Limb (tissue), 2 donors: Measurements from ENCODE around the gene GATAD2B.
A peak's percentile ranks its signal among the peaks of the same experiment; 100 is the strongest.
"Not testable (repeated sequence)": the region's sequence is repeated elsewhere in the genome, so short reads cannot be mapped to it uniquely, and the experiment has no call there.

Experiments used
- DNase-seq, 2 donors: peaks; one replicate each; pipeline ENCODE4 v3.0.0-alpha.2; 2016; ENCODE audit errors: extremely low spot score in 2 of 2

GATAD2B gene

GRCh38 chr1:153888533-153888932 lies 34.2 kb downstream of the GATAD2B start:
- no peak for DNase-seq

- no peak for DNase-seq
Measured at GRCh38 chr1:153886127-153886526, 36.6 kb downstream of the GATAD2B start.

GRCh38 chr1:153883223-153883622 lies 39.5 kb downstream of the GATAD2B start:
- DNase-seq, result no peak

GRCh38 chr1:153882296-153882912 lies 40.4 kb downstream of the GATAD2B start:
- no peak for DNase-seq

- peak; percentile 58 to 70 for DNase-seq
Measured at GRCh38 chr1:153881751-153882150, 41.0 kb downstream of the GATAD2B start.

GRCh38 chr1:153880962-153881361 lies 41.8 kb downstream of the GATAD2B start:
- DNase-seq, result peak; percentile 94 to 97

- no peak for DNase-seq
Measured at GRCh38 chr1:153880024-153880423, 42.7 kb downstream of the GATAD2B start.

GRCh38 chr1:153877112-153877511 lies 45.7 kb downstream of the GATAD2B start:
- no peak for DNase-seq

- DNase-seq, result no peak
Measured at GRCh38 chr1:153872934-153873333, 49.8 kb downstream of the GATAD2B start.

GRCh38 chr1:153872331-153872730 lies 50.4 kb downstream of the GATAD2B start:
- DNase-seq, result no peak

- DNase-seq, result no peak
Measured at GRCh38 chr1:153869486-153869885, 53.3 kb downstream of the GATAD2B start.

- DNase-seq, result no peak
Measured at GRCh38 chr1:153866045-153866850, 56.5 kb downstream of the GATAD2B start.

- DNase-seq, result no peak
Measured at GRCh38 chr1:153860285-153860684, 62.5 kb downstream of the GATAD2B start.

- DNase-seq, result no peak
Measured at GRCh38 chr1:153857505-153857904, 65.3 kb downstream of the GATAD2B start.

GRCh38 chr1:153856763-153857162 lies 66.0 kb downstream of the GATAD2B start:
- DNase-seq, result no peak

- DNase-seq, result no peak
Measured at GRCh38 chr1:153852170-153852569, 70.6 kb downstream of the GATAD2B start.

GRCh38 chr1:153849487-153850185 lies 73.1 kb downstream of the GATAD2B start:
- DNase-seq, result no peak

GRCh38 chr1:153848805-153849204 lies 74.0 kb downstream of the GATAD2B start:
- DNase-seq, result no peak

- DNase-seq, result no peak
Measured at GRCh38 chr1:153845158-153845557, 77.6 kb downstream of the GATAD2B start.

- not testable (repeated sequence) for DNase-seq
Measured at GRCh38 chr1:153844349-153844748, 78.4 kb downstream of the GATAD2B start.

- DNase-seq, result no peak
Measured at GRCh38 chr1:153842006-153842471, 80.7 kb downstream of the GATAD2B start.

- no peak for DNase-seq
Measured at GRCh38 chr1:153841463-153841994, 81.2 kb downstream of the GATAD2B start.
